ENCODE measurements around the gene NFAT5.

The NFAT5 gene

DNA sequence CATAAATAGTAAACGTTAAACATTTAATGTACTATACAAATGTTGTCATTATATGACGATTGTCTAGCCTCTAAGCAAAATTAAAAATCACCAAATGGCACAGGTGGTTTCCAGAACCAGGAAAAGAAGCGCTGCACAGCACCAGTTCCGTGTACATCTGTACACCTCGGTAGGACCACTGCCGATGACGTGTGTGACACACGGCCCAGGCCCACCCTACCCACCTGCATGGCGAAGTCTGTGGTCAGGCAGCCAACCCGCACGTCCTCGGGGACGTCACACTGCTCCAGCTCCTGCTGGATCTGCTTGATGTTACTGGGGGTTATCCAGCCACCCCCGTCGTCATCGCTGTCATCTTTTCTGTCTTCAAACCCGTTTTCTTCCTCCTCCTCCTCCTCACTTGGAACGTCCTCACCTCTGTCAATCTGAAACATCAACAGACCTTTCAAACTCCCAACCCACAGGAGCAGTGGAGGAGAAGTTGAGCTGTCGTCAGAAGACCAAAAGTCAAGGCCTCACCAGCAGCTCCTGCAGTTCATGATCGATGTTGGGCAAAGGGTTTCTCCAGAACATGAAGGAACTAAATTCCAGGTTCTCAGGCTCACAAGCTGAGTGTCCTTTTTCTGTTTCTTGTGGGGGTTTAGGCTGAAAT, 183.1 kb downstream of the NFAT5 start:
- no peak for DNase-seq

DNA sequence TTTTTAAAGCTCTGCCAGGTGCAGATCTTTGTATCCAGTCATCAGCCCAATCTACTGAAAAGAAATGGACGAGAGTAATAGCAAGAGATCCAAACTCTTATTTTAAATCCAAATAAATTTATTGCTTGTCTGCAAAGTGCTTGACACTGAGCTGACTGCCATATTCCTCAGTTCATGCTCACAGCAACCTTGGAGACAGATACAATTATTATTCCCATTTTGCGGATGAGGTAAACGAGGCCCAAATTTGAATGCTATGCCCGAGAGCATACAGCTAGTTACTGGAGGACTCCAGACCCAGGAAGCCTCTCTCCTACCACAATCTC, 188.3 kb downstream of the NFAT5 start:
- no peak for DNase-seq
